Epidermal melanocyte (primary cell): ENCODE measurements around the gene BROX.

Experiments
- DNase-seq: peaks from one replicate; pipeline ENCODE4 v3.0.0; 2011; ENCODE audit warnings: low spot score; ENCODE audit not compliant: insufficient read length

BROX gene

GRCh38 chr1:222777463-222777862 lies 65.1 kb downstream of the BROX start:
- no peak for DNase-seq

DNA sequence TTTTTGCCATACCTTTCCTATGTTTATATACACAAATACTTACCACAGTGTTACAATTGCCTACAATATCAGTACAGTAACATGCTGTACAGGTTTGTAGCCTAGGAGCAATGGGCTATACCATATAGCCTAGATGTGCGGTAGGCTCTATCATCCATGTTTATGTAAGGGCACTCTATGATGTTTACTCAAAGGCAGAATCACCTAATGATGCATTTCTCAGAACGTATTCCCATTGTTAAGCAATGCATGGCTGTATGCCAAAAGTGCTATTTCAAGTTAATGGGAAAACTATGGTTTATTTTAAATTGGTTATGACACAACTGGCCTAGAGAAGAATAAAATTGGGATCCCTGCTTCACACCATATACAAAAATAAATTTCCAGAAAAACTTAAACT lies 65.6 kb downstream of the BROX start:
- DNase-seq: no peak

DNA sequence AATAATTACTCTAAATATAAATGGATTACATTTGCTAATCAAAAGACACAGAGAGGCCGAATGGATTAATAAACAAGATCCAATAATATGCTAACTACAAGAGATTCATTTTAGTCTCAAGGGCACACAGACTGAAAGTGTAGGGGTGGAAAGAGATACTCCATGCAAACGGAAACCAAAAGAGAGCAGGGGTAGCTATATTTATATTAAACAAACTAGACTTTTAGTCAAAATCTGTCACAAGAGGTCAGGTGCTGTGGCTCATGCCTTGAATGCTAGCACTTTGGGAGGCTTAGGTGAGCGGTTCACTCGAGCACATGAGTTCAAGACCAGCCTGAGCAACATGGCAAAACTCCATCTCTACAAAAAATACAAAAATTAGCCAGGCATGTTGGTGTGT lies 68.9 kb downstream of the BROX start:
- DNase-seq: no peak

DNA sequence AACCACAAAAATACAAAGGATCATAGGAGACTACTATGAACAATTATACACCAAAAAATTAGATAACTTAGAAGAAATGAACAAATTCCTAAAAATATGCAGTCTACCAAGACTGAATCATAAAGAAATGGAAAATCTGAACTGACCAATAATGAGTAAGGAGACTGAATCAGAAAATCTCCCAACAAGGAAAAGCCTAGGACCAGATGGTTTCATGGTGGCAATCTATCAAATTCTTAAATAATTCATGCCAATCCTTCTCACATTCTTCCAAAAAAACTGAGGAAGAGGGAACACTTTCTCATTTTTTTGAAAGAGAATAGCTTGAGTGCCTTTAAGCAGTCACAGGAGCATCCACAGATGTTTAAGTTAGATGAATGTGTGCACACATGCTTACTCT lies 70.7 kb downstream of the BROX start:
- DNase-seq: no peak

GRCh38 chr1:222784371-222784770 lies 72.0 kb downstream of the BROX start:
- no peak for DNase-seq
